Limb (tissue), 2 donors: ENCODE data around the gene TMBIM4.

Experiments used
- DNase-seq, 2 donors: peaks; one replicate each; pipeline ENCODE4 v3.0.0-alpha.2; 2016; ENCODE audit errors: extremely low spot score in 2 of 2

The TMBIM4 gene

GRCh38 chr12:66092559-66093269 is 77.1 kb downstream of the TMBIM4 start:
- no peak for DNase-seq

DNA sequence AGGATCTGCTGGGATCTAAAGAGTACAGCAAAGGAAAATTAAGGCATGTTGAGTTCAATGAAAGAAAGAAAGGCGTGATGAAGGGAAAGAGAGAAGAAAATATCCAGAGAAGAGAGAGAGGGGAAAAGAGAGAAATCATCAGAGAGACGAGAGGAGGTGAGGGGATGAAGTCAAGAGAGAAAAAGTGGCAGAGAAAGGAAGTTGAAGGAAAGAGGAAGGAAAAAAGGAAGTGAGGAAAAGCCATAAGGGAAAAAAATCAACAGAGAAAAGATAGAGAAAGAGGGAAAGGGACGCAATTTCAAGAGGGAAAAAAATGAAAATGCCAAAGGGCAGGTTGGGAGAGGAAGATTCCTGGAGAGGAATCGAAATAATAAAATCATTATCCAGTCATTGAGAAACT is 79.6 kb downstream of the TMBIM4 start:
- DNase-seq, result no peak

GRCh38 chr12:66087365-66087943 is 82.3 kb downstream of the TMBIM4 start:
- DNase-seq, result peak; percentile 85 to 89

DNA sequence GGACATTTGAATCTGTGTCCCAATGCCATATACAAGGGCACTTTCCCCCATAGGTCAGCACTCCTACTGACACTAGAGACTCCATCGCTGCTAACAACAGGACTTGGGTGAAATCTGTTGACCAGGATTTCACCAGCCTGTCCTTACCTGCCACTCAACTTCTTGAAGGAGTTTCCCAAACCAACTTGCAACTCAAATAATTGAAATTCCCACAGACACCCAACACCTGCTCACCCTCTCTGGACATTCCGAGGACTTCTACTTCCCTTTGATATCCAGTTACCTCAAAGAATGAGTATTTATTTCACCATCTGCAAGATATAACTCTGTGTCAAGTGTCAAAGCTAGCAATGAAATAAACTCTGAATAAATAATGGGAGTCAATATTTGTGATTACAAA is 83.8 kb downstream of the TMBIM4 start:
- no peak for DNase-seq
